Measurements from ENCODE around the gene OR5AP2. TPM values are rescaled to one million over a fixed set of nuclear protein-coding genes. Genes with fewer than 3 reads are reported as not detected.

OR5AP2 gene
- total and polyA plus RNA-seq, 2 experiments from 2014 or later: not detected

Small RNA genes within 50 kb of the gene (small RNA-seq; reads per million reads assigned to genes)
- not detected for gene AP004245.1

Other genes with a start within 250 kb of the OR5AP2 start
- gene OR5AL1, start 229.7 kb downstream of the OR5AP2 start, total RNA-seq: not detected in 2 replicates
- not detected in 2 replicates for gene OR5AL1, start 229.7 kb downstream of the OR5AP2 start, polyA plus RNA-seq
- not detected in 2 replicates for gene OR5M3, start 169.1 kb downstream of the OR5AP2 start, total RNA-seq
- gene OR5M3, start 169.1 kb downstream of the OR5AP2 start, polyA plus RNA-seq: not detected in 2 replicates
- not detected in 2 replicates for gene OR5M8, start 151.1 kb downstream of the OR5AP2 start, total RNA-seq
- gene OR5M8, start 151.1 kb downstream of the OR5AP2 start, polyA plus RNA-seq: not detected in 2 replicates
- gene OR5M11, start 99.2 kb downstream of the OR5AP2 start, total RNA-seq: not detected in 2 replicates
- gene OR5M11, start 99.2 kb downstream of the OR5AP2 start, polyA plus RNA-seq: not detected in 2 replicates
- gene OR5M10, start 64.7 kb downstream of the OR5AP2 start, total RNA-seq: not detected in 2 replicates
- gene OR5M10, start 64.7 kb downstream of the OR5AP2 start, polyA plus RNA-seq: not detected in 2 replicates
- gene OR5M1, start 27.6 kb downstream of the OR5AP2 start, total RNA-seq: not detected in 2 replicates
- not detected in 2 replicates for gene OR5M1, start 27.6 kb downstream of the OR5AP2 start, polyA plus RNA-seq
- gene OR5AR1, start 21.2 kb upstream of the OR5AP2 start, total RNA-seq: not detected in 2 replicates
- gene OR5AR1, start 21.2 kb upstream of the OR5AP2 start, polyA plus RNA-seq: not detected in 2 replicates
- gene OR9G1, start 56.7 kb upstream of the OR5AP2 start, total RNA-seq: not detected in 2 replicates
- gene OR9G1, start 56.7 kb upstream of the OR5AP2 start, polyA plus RNA-seq: not detected in 2 replicates
- not detected in 2 replicates for gene OR9G4, start 106.3 kb upstream of the OR5AP2 start, total RNA-seq
- not detected in 2 replicates for gene OR9G4, start 106.3 kb upstream of the OR5AP2 start, polyA plus RNA-seq

All from hepatocyte (in vitro differentiated cells).